Lung (tissue), 12 donors: ENCODE data around the gene UBE2G2. TPM values are rescaled to one million over a fixed set of nuclear protein-coding genes. Genes with fewer than 3 reads are reported as not detected.

Experiments used
- ATAC-seq: fragments of 200-7000 bp; cut with Tn5 transposase; one replicate; pipeline ENCODE4 v1.9.1; 2020; ENCODE audit warnings: moderate number of reproducible peaks; ENCODE audit not compliant: insufficient read depth, low FRiP score
- DNase-seq, 3 donors: peaks; one replicate each; pipeline ENCODE4 v3.0.0-alpha.2; 2013 to 2017
- H3K27ac ChIP-seq, 2 donors: one replicate each; pipeline ENCODE4 v1.5.1; 2013; ENCODE audit warnings: mild to moderate bottlenecking in 2 of 2, moderate library complexity in 2 of 2, control low read depth in 1 of 2, inconsistent platforms in 1 of 2, low read depth in 1 of 2, low read length in 1 of 2
- H3K27me3 ChIP-seq, 3 donors: one replicate each; pipeline ENCODE4 v1.5.1; 2013; ENCODE audit warnings: low read length in 2 of 3; ENCODE audit not compliant: control insufficient read depth in 3 of 3, insufficient read depth in 3 of 3
- H3K36me3 ChIP-seq, 4 donors: one replicate each; pipeline ENCODE4 v1.5.1; 2013; ENCODE audit warnings: low read length in 4 of 4, mild to moderate bottlenecking in 1 of 4, moderate library complexity in 1 of 4; ENCODE audit not compliant: control insufficient read depth in 4 of 4, insufficient read depth in 4 of 4
- H3K4me1 ChIP-seq, 5 donors: one replicate each; pipeline ENCODE4 v1.5.1; 2013; ENCODE audit warnings: low read length in 5 of 5, mild to moderate bottlenecking in 2 of 5, moderate library complexity in 1 of 5; ENCODE audit not compliant: control insufficient read depth in 5 of 5, insufficient read depth in 5 of 5
- H3K4me3 ChIP-seq: one replicate; pipeline ENCODE4 v1.5.1; 2013; ENCODE audit warnings: mild to moderate bottlenecking, control low read depth, moderate library complexity
- H3K9ac ChIP-seq, 2 donors: one replicate each; pipeline ENCODE4 v1.5.1; 2013; ENCODE audit warnings: low read length in 2 of 2, control low read depth in 1 of 2; ENCODE audit not compliant: insufficient read depth in 1 of 2
- H3K9me3 ChIP-seq, 4 donors: one replicate each; pipeline ENCODE4 v1.5.1; 2013; ENCODE audit warnings: low read length in 3 of 4, mild to moderate bottlenecking in 1 of 4, moderate library complexity in 1 of 4; ENCODE audit not compliant: control insufficient read depth in 4 of 4, insufficient read depth in 3 of 4
- WGBS, 2 donors: extraction: QIAGEN DNeasy Blood & Tissue Kit; methylation state at CpG; one replicate each; pipeline ENCODE4 v1.1.7; 2013; 5-methylcytosine and 5-hydroxymethylcytosine counted together
- polyA plus RNA-seq, 2 donors: library from polyadenylated mRNA; stranded (reverse); fragments of 200-250 nt; gene quantifications; one replicate each; pipeline ENCODE4 v1.2.1, GENCODE V29; 2013
- total RNA-seq, 2 donors: library from RNA; depleted of rRNA in 1 of 2; stranded (reverse); fragments of >200 nt in 1 of 2; gene quantifications; one replicate each; pipeline ENCODE4 v1.2.1, GENCODE V29; 2014 to 2021
- TF ChIP-seq, protein P1 (sequence below): IDR thresholded peaks from 2 replicates; pipeline ENCODE4 v1.5.1; 2012; ENCODE audit warnings: mild to moderate bottlenecking; ENCODE audit errors: control extremely low read depth, extremely low read depth
- donor health status: control.
- donor health status: control.
- donor health status: Bipolar disorder and iron deficiency.
- donor health status: healthy.
- donor health status: DM: yes; HTN: yes; CAD: no.

The UBE2G2 gene
- total and polyA plus RNA-seq, 4 donors, result 35.6 to 93.2 (median 67.5) TPM

DNA sequence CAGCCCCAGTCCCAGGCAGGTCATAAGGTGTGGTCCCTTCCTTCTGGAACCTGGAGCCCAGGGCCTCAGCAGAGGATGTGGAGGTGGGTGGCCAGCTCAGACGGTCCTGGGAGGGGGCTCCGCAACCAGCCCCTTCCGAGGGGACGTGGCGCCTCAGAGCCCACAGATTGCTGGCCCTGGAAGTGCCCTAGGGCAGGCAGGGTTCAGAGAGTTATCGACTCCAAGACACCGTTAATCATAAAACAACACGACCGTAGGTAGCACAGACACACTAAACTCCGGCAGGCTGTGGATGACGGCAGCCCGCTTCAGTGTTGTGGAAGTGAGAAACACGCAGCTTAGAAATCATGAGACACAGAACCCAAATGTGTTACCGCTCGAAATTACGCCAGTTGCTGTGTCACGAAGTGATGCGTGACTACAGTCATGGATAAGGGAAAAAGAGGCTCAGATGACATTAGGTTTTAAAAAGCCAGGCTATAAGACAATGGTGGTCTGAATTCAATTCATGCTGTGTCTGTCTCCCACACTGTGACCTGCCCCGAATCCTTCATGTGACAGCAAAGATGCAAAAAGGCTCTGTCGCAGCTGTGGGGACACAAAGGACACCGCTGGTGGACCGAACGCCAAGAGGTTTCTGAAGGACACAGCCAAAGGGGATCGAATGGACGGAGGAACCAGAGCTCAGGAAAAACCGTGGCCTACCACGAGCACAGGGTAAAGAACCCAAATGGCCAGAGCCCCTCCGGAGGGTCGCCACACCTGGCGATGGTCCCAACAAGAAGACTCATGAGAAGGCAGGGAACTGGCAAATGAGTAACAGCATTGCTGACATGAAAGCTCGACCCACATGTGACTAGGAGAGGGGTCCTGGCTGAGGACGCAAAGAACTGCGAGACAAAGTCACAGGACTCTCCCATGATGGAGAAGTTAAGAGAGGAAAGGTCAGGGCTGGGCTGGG, 17.9 kb upstream of the UBE2G2 start:
- no peak overlapping the region for H3K9ac ChIP-seq
- no peak for DNase-seq
- no peak overlapping the region for H3K4me3 ChIP-seq
- TF ChIP-seq, protein P1, sequence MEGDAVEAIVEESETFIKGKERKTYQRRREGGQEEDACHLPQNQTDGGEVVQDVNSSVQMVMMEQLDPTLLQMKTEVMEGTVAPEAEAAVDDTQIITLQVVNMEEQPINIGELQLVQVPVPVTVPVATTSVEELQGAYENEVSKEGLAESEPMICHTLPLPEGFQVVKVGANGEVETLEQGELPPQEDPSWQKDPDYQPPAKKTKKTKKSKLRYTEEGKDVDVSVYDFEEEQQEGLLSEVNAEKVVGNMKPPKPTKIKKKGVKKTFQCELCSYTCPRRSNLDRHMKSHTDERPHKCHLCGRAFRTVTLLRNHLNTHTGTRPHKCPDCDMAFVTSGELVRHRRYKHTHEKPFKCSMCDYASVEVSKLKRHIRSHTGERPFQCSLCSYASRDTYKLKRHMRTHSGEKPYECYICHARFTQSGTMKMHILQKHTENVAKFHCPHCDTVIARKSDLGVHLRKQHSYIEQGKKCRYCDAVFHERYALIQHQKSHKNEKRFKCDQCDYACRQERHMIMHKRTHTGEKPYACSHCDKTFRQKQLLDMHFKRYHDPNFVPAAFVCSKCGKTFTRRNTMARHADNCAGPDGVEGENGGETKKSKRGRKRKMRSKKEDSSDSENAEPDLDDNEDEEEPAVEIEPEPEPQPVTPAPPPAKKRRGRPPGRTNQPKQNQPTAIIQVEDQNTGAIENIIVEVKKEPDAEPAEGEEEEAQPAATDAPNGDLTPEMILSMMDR, result no peak
- WGBS, 2 donors, result 97% methylated on average over 33 of the region's 33 CpGs
- peaks cover 0 to 1% (median 0%) of the 10 kb centered on the region in 4 donors for H3K36me3 ChIP-seq
- no peak for ATAC-seq
- no peaks in the 10 kb centered on the region for H3K27me3 ChIP-seq
- no peak overlapping the region for H3K27ac ChIP-seq
- peaks cover 0 to 13% (median 3%) of the 10 kb centered on the region in 4 donors for H3K9me3 ChIP-seq
- peaks cover 0 to 10% (median 5%) of the 10 kb centered on the region in 5 donors for H3K4me1 ChIP-seq

DNA sequence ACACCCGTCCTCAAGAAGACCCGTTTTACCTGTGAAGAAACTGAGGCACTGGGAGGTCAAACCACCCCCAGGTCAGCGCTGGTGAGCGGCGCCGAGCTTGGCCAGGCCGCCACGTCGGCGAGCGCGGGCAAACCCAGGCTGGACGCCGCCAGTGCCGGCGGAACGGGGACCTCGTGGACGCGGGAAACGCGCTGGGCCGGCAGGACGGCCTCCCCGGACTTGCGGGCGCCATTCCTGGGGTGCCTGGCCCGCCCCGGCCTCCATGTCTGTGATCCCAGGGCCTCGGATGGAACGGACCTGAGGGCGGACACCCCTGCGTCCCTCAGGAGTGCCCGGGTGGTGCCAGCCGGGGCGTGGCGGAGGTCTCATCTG, 17.0 kb upstream of the UBE2G2 start:
- Histone ChIP-seq H3K9ac (peak overlapping the region in 1 of 2 donors; percentile 25), H3K27me3 (no peaks in the 10 kb centered on the region), H3K4me1 (peaks cover 0 to 10% (median 5%) of the 10 kb centered on the region in 5 donors), H3K9me3 (peaks cover 0 to 13% (median 3%) of the 10 kb centered on the region in 4 donors), H3K4me3 (peak overlapping the region; percentile 65), H3K27ac (peak overlapping the region; percentile 91 to 96), H3K36me3 (peaks cover 0 to 4% (median 0%) of the 10 kb centered on the region in 4 donors)
- TF ChIP-seq, protein P1, result no peak
- 46 to 54% methylated on average over 37 of the region's 37 CpGs for WGBS, 2 donors
- no peak for ATAC-seq
- DNase-seq, result no peak

DNA sequence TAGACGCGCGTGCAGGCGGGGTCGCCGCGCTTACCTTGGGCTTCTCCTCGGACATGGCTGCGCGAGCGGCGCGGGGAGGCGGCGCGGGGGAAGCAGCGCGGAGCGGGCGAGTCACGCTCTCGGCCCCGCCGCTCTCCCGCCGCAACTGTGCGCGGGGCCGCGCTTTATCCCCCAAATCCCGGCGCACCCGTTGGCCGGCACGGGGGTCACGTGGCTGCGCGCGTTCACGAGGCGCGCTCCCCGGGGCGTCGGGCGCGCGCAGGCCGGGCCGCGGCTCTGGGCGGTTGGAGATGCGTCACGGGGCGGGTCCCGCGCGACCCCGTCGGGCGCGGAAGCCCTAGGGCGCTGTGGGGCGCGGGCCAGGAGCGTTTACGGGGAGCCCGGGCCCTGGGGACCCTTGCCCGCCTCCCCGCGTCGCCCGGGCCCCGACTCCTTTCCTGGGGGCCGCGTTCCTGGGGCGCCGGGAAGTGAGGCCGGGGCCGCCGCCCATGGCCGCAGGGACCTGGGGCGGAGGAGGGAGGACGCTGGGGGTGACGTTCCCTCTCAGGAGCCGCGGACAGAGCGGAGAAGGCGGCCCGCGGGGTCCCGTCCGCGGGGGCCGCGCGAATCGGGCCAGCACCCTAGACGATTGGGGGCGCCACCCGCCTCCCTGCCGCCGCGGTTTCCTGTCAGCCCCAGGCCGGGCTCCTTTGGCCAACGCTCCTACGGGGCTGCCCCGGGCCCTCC, 16.5 kb upstream of the UBE2G2 start, which contains the start of gene SUMO3:
Gene SUMO3, minus strand, starts transcription at position 149 of the 726 bp plus-strand sequence. Its CDS starts 94 bp downstream, at position 55.
- peaks cover 0 to 10% (median 2%) of the 10 kb centered on the region in 4 donors for H3K36me3 ChIP-seq
- peak within 1 kb of the TSS in 1 of 2 donors; percentile 25 for H3K9ac ChIP-seq
- DNase-seq, result peak; percentile 89 to 91 (median 91)
- peak; percentile 75 for ATAC-seq
- H3K4me3 ChIP-seq, result peak within 1 kb of the TSS; percentile 65
- H3K9me3 ChIP-seq, result peaks cover 0 to 13% (median 2%) of the 10 kb centered on the region in 4 donors
- H3K4me1 ChIP-seq, result peaks cover 0 to 10% (median 5%) of the 10 kb centered on the region in 5 donors
- peak within 1 kb of the TSS; percentile 91 to 96 for H3K27ac ChIP-seq
- no peaks in the 10 kb centered on the region for H3K27me3 ChIP-seq
- 1% methylated on average over 58 to 108 of the region's 108 CpGs for WGBS, 2 donors
- TF ChIP-seq, protein P1, result no peak
